GM12873 (cell line): ENCODE data around the gene ABCG1.

Experiments used
- TF ChIP-seq, protein P1 (sequence below): IDR thresholded peaks from 2 replicates; pipeline ENCODE4 v1.5.1; 2012; ENCODE audit warnings: low read depth, mild to moderate bottlenecking, moderate library complexity, low read length, control low read depth; ENCODE audit not compliant: insufficient read depth; ENCODE audit errors: missing control alignments

The ABCG1 gene

DNA sequence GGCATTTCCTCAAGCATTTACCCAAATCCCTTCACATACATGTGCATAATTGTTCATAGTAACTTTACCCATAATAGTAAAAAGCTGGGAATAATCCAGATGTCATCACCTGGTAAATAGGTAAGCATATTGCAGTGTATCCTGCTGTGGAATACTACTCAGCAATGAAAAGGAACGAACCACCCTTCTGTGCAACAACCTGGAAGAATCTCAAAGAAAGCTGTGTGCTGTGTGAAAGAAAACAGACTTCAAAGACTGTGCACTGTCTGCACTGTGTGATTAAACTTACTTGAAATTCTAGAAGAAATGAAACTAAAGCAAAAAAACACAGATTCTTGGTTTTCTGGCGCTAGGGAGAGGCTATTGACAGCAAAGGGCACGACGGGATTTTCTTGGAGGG, 118.3 kb downstream of the ABCG1 start:
- TF ChIP-seq, protein P1, sequence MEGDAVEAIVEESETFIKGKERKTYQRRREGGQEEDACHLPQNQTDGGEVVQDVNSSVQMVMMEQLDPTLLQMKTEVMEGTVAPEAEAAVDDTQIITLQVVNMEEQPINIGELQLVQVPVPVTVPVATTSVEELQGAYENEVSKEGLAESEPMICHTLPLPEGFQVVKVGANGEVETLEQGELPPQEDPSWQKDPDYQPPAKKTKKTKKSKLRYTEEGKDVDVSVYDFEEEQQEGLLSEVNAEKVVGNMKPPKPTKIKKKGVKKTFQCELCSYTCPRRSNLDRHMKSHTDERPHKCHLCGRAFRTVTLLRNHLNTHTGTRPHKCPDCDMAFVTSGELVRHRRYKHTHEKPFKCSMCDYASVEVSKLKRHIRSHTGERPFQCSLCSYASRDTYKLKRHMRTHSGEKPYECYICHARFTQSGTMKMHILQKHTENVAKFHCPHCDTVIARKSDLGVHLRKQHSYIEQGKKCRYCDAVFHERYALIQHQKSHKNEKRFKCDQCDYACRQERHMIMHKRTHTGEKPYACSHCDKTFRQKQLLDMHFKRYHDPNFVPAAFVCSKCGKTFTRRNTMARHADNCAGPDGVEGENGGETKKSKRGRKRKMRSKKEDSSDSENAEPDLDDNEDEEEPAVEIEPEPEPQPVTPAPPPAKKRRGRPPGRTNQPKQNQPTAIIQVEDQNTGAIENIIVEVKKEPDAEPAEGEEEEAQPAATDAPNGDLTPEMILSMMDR, result no peak

GRCh38 chr21:42337830-42338728, 119.1 kb downstream of the ABCG1 start:
- TF ChIP-seq, protein P1, result peak; percentile 69

DNA sequence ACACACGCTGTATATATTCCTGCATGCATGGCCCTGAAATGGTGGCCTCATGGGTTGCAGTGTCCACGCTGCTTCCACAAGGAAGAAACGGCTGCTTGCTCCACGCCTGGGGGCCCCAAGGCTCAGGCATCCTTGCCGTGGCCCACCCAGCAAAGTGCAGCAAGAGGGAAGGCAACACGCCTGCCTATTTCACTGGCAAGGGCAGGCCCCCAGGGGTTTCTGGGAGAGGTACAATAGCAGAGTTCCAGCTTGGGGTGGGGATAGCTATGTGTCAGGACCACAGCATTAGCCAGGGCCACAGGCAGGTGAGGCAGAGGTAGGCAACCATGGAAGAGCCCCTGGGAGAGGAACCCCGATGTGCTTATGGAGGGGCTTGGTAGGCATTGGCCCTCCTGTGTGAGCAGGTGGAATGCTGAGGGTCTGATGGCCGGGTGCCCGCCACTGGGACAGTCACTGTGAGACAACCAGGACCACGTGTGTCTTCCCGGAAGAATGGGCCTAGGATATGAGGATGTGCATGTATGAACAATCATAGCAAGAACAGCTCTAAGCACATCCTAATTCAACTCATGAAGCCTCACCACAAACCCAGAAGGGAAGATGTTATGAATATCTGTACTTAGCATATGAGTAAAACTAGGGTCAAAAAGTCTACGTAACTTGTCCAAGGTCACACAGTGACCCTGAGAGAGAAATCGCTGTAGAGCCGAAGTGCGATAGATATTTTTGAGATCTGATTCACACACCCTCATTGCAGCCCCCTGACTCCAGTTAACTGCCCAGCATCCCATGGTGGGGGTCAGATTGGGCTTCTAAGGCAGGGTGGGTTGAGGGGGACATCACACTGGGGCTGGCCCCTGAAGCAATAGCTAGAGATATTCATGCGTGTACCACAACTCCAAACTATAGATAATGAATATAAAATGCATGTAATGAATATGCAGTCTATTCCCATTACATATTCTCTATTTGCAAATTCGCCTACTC, 120.1 kb downstream of the ABCG1 start:
- TF ChIP-seq, protein P1, result no peak

- TF ChIP-seq, protein P1, result no peak
These were observed 121.5 kb downstream of the ABCG1 start for GRCh38 chr21:42340187-42341050.

- TF ChIP-seq, protein P1, result no peak
These were observed 123.0 kb downstream of the ABCG1 start for GRCh38 chr21:42341776-42342542.

GRCh38 chr21:42343101-42343500, 124.2 kb downstream of the ABCG1 start:
- TF ChIP-seq, protein P1, result no peak
